IMR-90 (cell line): ENCODE results near the gene HHATL. TPM values are rescaled to one million over a fixed set of nuclear protein-coding genes. Genes with fewer than 3 reads are reported as not detected.

Experiments
- ATAC-seq: fragments of 200-7000 bp; cut with Tn5 transposase; 2 replicates; pipeline ENCODE4 v1.9.1; 2020; ENCODE audit warnings: low read depth, mild to moderate bottlenecking, moderate library complexity
- BruUV-seq: library from RNA; stranded (reverse); fragments of 400-500 nt; replicated peaks from 2 replicates; lab custom pipeline; 2021; lab: Mats Ljungman, UMichigan
- CTCF ChIA-PET: fragments of 300-600 bp; formaldehyde crosslinking; extraction: SDS; loops from one replicate; lab custom pipeline; 2021; ENCODE audit warnings: antibody characterized with exemption; lab: Yijun Ruan, JAX
- POLR2A ChIA-PET: fragments of 300-600 bp; sonication (Branson Sonifier 250); formaldehyde crosslinking; loops from one replicate; lab custom pipeline; 2022; ENCODE audit warnings: antibody characterized with exemption; ENCODE audit not compliant: unreplicated experiment; lab: Charles Lee
- DNase-seq: peaks from one replicate; pipeline ENCODE4 v3.0.0; 2013
- H2AFZ ChIP-seq: replicated peaks from 2 replicates; pipeline ENCODE3; 2013; ENCODE audit warnings: low read length, mild to moderate bottlenecking; ENCODE audit not compliant: poor library complexity
- H2AK5ac ChIP-seq: 2 replicates; pipeline ENCODE4 v1.6.1; 2013; ENCODE audit warnings: low read depth, low read length, inconsistent platforms
- H2AK9ac ChIP-seq: replicated peaks from 2 replicates; pipeline ENCODE3; 2013; ENCODE audit warnings: mild to moderate bottlenecking, low read depth, low read length, moderate library complexity; ENCODE audit not compliant: poor library complexity
- H2BK120ac ChIP-seq: 2 replicates; pipeline ENCODE4 v1.6.1; 2013; ENCODE audit warnings: low read depth, low read length, inconsistent platforms
- H2BK15ac ChIP-seq: 3 replicates; pipeline ENCODE4 v1.6.1; 2013; ENCODE audit warnings: low read depth, low read length, inconsistent platforms
- H2BK20ac ChIP-seq: 2 replicates; pipeline ENCODE4 v1.6.1; 2013; ENCODE audit warnings: low read depth, mild to moderate bottlenecking, inconsistent platforms, low read length, moderate library complexity
- H2BK5ac ChIP-seq: 2 replicates; pipeline ENCODE4 v1.6.1; 2013; ENCODE audit warnings: mild to moderate bottlenecking, low read depth, low read length, inconsistent platforms; ENCODE audit not compliant: poor library complexity, severe bottlenecking
- H3K14ac ChIP-seq: replicated peaks from 2 replicates; pipeline ENCODE4 v1.6.1; 2013; ENCODE audit warnings: low read depth, low read length, inconsistent platforms
- H3K18ac ChIP-seq: 2 replicates; pipeline ENCODE4 v1.6.1; 2013; ENCODE audit warnings: low read depth, low read length, control low read depth
- H3K23ac ChIP-seq: 2 replicates; pipeline ENCODE4 v1.6.1; 2013; ENCODE audit warnings: low read depth, low read length, inconsistent platforms
- H3K27ac ChIP-seq: 2 replicates; pipeline ENCODE4 v1.5.1; 2013; ENCODE audit warnings: mild to moderate bottlenecking, control low read depth, low read length; ENCODE audit not compliant: insufficient read depth
- H3K27me3 ChIP-seq: 2 replicates; pipeline ENCODE4 v1.6.1; 2013; ENCODE audit warnings: low read length; ENCODE audit not compliant: control insufficient read depth, insufficient read depth
- H3K36me3 ChIP-seq: 2 replicates; pipeline ENCODE4 v1.6.1; 2013; ENCODE audit warnings: low read length, mixed read lengths; ENCODE audit not compliant: control insufficient read depth, insufficient read depth
- H3K4ac ChIP-seq: 2 replicates; pipeline ENCODE4 v1.6.1; 2013; ENCODE audit warnings: low read depth, low read length, inconsistent platforms
- H3K4me1 ChIP-seq: 2 replicates; pipeline ENCODE4 v1.6.1; 2013; ENCODE audit warnings: low read length, mixed read lengths; ENCODE audit not compliant: control insufficient read depth, insufficient read depth
- H3K4me2 ChIP-seq: 2 replicates; pipeline ENCODE4 v1.6.1; 2013; ENCODE audit warnings: low read depth, mild to moderate bottlenecking, control low read depth, low read length, moderate library complexity
- H3K4me3 ChIP-seq: 2 replicates; pipeline ENCODE4 v1.5.1; 2013; ENCODE audit warnings: low read depth, mild to moderate bottlenecking, control low read depth, low read length, moderate library complexity; ENCODE audit not compliant: insufficient read depth
- H3K56ac ChIP-seq: 2 replicates; pipeline ENCODE4 v1.6.1; 2013; ENCODE audit warnings: low read length, inconsistent platforms; ENCODE audit not compliant: insufficient read depth; ENCODE audit errors: extremely low read depth
- H3K79me1 ChIP-seq, 2 experiments: 2 replicates each; pipeline ENCODE4 v1.6.1; 2013; ENCODE audit warnings: low read length in 2 of 2, inconsistent platforms in 1 of 2, low read depth in 1 of 2
- H3K9ac ChIP-seq: 2 replicates; pipeline ENCODE4 v1.6.1; 2013; ENCODE audit warnings: low read depth, low read length, control low read depth
- H3K9me1 ChIP-seq: 2 replicates; pipeline ENCODE4 v1.6.1; 2013; ENCODE audit warnings: low read length, inconsistent platforms; ENCODE audit not compliant: insufficient read depth
- H3K9me3 ChIP-seq: 2 replicates; pipeline ENCODE4 v1.6.1; 2013; ENCODE audit warnings: low read length; ENCODE audit not compliant: control insufficient read depth, insufficient read depth
- H4K20me1 ChIP-seq: 2 replicates; pipeline ENCODE4 v1.6.1; 2013; ENCODE audit warnings: low read length, inconsistent platforms; ENCODE audit not compliant: insufficient read depth
- H4K5ac ChIP-seq: 2 replicates; pipeline ENCODE4 v1.6.1; 2013; ENCODE audit warnings: mild to moderate bottlenecking, low read depth, low read length, control low read depth
- H4K8ac ChIP-seq, 2 experiments: 2 replicates each; pipeline ENCODE4 v1.6.1; 2013; ENCODE audit warnings: low read depth in 2 of 2, low read length in 2 of 2, control low read depth in 1 of 2, inconsistent platforms in 1 of 2
- H4K91ac ChIP-seq: 2 replicates; pipeline ENCODE4 v1.6.1; 2013; ENCODE audit warnings: low read depth, low read length, inconsistent platforms; ENCODE audit not compliant: insufficient read depth
- BHLHE40 ChIP-seq: fragments of 150-350 bp; IDR thresholded peaks from 2 replicates; pipeline ENCODE4 v1.6.1; 2016; ENCODE audit warnings: mild to moderate bottlenecking, low read depth, low read length
- CEBPB ChIP-seq: IDR thresholded peaks from 2 replicates; pipeline ENCODE4 v1.6.1; 2012; ENCODE audit warnings: low read depth, low read length, improper control_type of control experiment
- CHD1 ChIP-seq: IDR thresholded peaks from 2 replicates; pipeline ENCODE4 v1.6.1; 2012; ENCODE audit warnings: low read depth, low read length, improper control_type of control experiment
- NFE2L2 ChIP-seq: fragments of 150-350 bp; IDR thresholded peaks from 2 replicates; pipeline ENCODE4 v1.6.1; 2016; ENCODE audit warnings: low read depth, mild to moderate bottlenecking, low read length
- RFX5 ChIP-seq: IDR thresholded peaks from 2 replicates; pipeline ENCODE4 v1.8.0; 2012; ENCODE audit warnings: low read depth, mild to moderate bottlenecking, low read length, moderate library complexity
- SMC3 ChIP-seq: fragments of 150-350 bp; IDR thresholded peaks from 2 replicates; pipeline ENCODE4 v1.6.1; 2016; ENCODE audit warnings: low read depth, mild to moderate bottlenecking, antibody characterized with exemption, low read length, moderate library complexity
- WGBS, 2 experiments: methylation state at CpG; one replicate each; pipeline versions ENCODE4 v1.1.5 to v1.1.7; 2013; ENCODE audit warnings: missing lambda C conversion rate in 2 of 2; ENCODE audit not compliant: insufficient read length in 1 of 2; ENCODE audit errors: extremely low coverage in 2 of 2; 5-methylcytosine and 5-hydroxymethylcytosine counted together
- dilution Hi-C: fragments of 300-500 bp; cut with HindIII; formaldehyde crosslinking; loops from one replicate; pipeline ENCODE4 v1.14.3; 2018; ENCODE audit warnings: low sequenced_read_pairs; ENCODE audit not compliant: unreplicated experiment
- in situ Hi-C: fragments of 300-500 bp; cut with MboI; formaldehyde crosslinking; loops from 3 replicates; pipeline ENCODE4 v1.14.3; 2019; ENCODE audit warnings: low sequenced_read_pairs, inconsistent platforms, mixed read lengths
- intact Hi-C: fragments of 100-400 bp; cut with micrococcal nuclease; formaldehyde crosslinking; loops from 2 replicates; pipeline ENCODE4 v1.10.0; 2022
- polyA plus RNA-seq, 3 experiments: library from polyadenylated mRNA; depleted of rRNA; stranded (reverse); fragments of >200 nt; gene quantifications; 2 replicates each; pipeline ENCODE4 v1.2.3, GENCODE V29; 2012; ENCODE audit warnings: low replicate concordance in 1 of 3
- total RNA-seq: library from RNA; depleted of rRNA; stranded (reverse); fragments of >200 nt; gene quantifications from 2 replicates; pipeline ENCODE4 v1.2.3, GENCODE V29; 2012

Gene HHATL
- total and polyA plus RNA-seq, 2 of the 4 experiments (the other 2 are of a cell fraction), result not detected

GRCh38 chr3:42692667-42693529, 9.7 kb downstream of the HHATL start:
- no peak overlapping the region for H2BK5ac ChIP-seq
- no peaks in the 10 kb centered on the region for H3K79me1 ChIP-seq
- no peak overlapping the region for H3K23ac ChIP-seq
- TF ChIP-seq CHD1, result no peak
- TF ChIP-seq SMC3, result no peak
- no peak for TF ChIP-seq BHLHE40
- TF ChIP-seq RFX5, result no peak
- TF ChIP-seq CEBPB, result no peak
- TF ChIP-seq NFE2L2, result no peak
- ATAC-seq (no peak), DNase-seq (no peak)
- H3K14ac ChIP-seq, result no peak overlapping the region
- no peak overlapping the region for H4K91ac ChIP-seq
- no CpG with 5 or more reads among the region's 17 CpGs for WGBS, 2 experiments
- no peak overlapping the region for H4K5ac ChIP-seq
- in situ Hi-C loops, result no loop called here
- H2BK120ac ChIP-seq, result no peak overlapping the region
- no peak overlapping the region for H3K9ac ChIP-seq
- H3K9me1 ChIP-seq, result no peaks in the 10 kb centered on the region
- H3K36me3 ChIP-seq, result no peaks in the 10 kb centered on the region
- no peak overlapping the region for H3K56ac ChIP-seq
- no peak overlapping the region for H3K4ac ChIP-seq
- no peak overlapping the region for H4K8ac ChIP-seq
- dilution Hi-C loops, result no loop called here
- H2BK20ac ChIP-seq, result no peak overlapping the region
- no peak overlapping the region for H2AK5ac ChIP-seq
- no peak overlapping the region for H3K4me3 ChIP-seq
- no peaks in the 10 kb centered on the region for H4K20me1 ChIP-seq
- H3K4me2 ChIP-seq, result no peak overlapping the region
- CTCF ChIA-PET, result no interaction called here
- intact Hi-C loops, result no loop called here
- H2BK15ac ChIP-seq, result no peak overlapping the region
- no peak overlapping the region for H2AFZ ChIP-seq
- POLR2A ChIA-PET, result no interaction called here
- no peak overlapping the region for H3K18ac ChIP-seq
- H2AK9ac ChIP-seq, result no peak overlapping the region
- no peaks in the 10 kb centered on the region for H3K9me3 ChIP-seq
- H3K27ac ChIP-seq, result no peak overlapping the region
- H3K27me3 ChIP-seq, result peaks cover 79% of the 10 kb centered on the region
- no TSS peak for BruUV-seq
- H3K4me1 ChIP-seq, result no peaks in the 10 kb centered on the region
